ENCODE data around the gene PGAP6. TPM values are rescaled to one million over a fixed set of nuclear protein-coding genes. Genes with fewer than 3 reads are reported as not detected.
A peak's percentile ranks its signal among the peaks of the same experiment; 100 is the strongest.
"Not testable (repeated sequence)": the region's sequence is repeated elsewhere in the genome, so short reads cannot be mapped to it uniquely, and the experiment has no call there.

PGAP6 gene
- total and polyA plus RNA-seq, 2 of the 8 experiments (the other 6 are each of a cell fraction or from before 2014, with no cell fraction given) = 86.8 to 364 TPM

- not testable (repeated sequence) for H3K9me3 ChIP-seq (ENCODE audit: insufficient read depth in 2 of 2, low read depth in 1 of 2, low read length in 1 of 2); H3K23me2 ChIP-seq (ENCODE audit: low read depth, low read length); H2BK20ac ChIP-seq (ENCODE audit: low read length); H3K36me3 ChIP-seq (ENCODE audit: control insufficient read depth in 2 of 4, insufficient read depth in 4 of 4, low read length in 3 of 4); H4K91ac ChIP-seq (replicated peaks; ENCODE audit: insufficient read length, low read length); H2AFZ ChIP-seq (ENCODE audit: low read length); DNase-seq (ENCODE audit: low read depth in 1 of 2, low spot score in 2 of 2); H3K79me1 ChIP-seq (ENCODE audit: low read depth, low read length); H3K9ac ChIP-seq (replicated peaks in 1 of 4; ENCODE audit: extremely low read depth in 1 of 4, low read depth in 3 of 4, low read length in 3 of 4); H4K20me1 ChIP-seq (replicated peaks in 1 of 2; ENCODE audit: control insufficient read depth in 1 of 2, insufficient read depth in 2 of 2, low read length in 2 of 2); FAIRE-seq; H4K8ac ChIP-seq (ENCODE audit: extremely low read depth, insufficient read depth, low read length); H2AK5ac ChIP-seq (ENCODE audit: low read depth, low read length); H3K18ac ChIP-seq (ENCODE audit: extremely low read depth, low read length); H3K27me3 ChIP-seq (replicated peaks in 1 of 4; ENCODE audit: control insufficient read depth in 3 of 4, extremely low read depth in 1 of 4, insufficient read depth in 3 of 4, low read length in 3 of 4); H3K79me2 ChIP-seq (ENCODE audit: control insufficient read depth in 1 of 2, insufficient read depth in 2 of 2, low read length in 2 of 2); H4K5ac ChIP-seq (ENCODE audit: insufficient read length, low read depth, low read length); H3K14ac ChIP-seq (ENCODE audit: insufficient read length); H3K4me2 ChIP-seq (ENCODE audit: insufficient read depth in 1 of 2, low read depth in 2 of 2, low read length in 2 of 2); H2BK5ac ChIP-seq (ENCODE audit: low read depth, low read length); H2BK12ac ChIP-seq (ENCODE audit: low read depth, low read length); H3K4ac ChIP-seq (replicated peaks; ENCODE audit: insufficient read length, low read depth, low read length); H3K56ac ChIP-seq (replicated peaks; ENCODE audit: insufficient read length, low read depth, low read length); H3K23ac ChIP-seq (ENCODE audit: insufficient read length); H2BK120ac ChIP-seq (replicated peaks; ENCODE audit: low read depth, low read length); H3K4me3 ChIP-seq (ENCODE audit: extremely low read depth in 1 of 4, insufficient read depth in 2 of 4, low read depth in 3 of 4, low read length in 4 of 4); H3K27ac ChIP-seq (ENCODE audit: low read depth, low read length)
- CTCF ChIA-PET (ENCODE audit: partially characterized antibody) = interaction anchor here (0.6 to 1.6 kb wide), 7 partner anchors 20 to 294 kb away, joined by 3 to 6 read pairs (median 3); no protein-coding TSS in a partner anchor
- WGBS, 2 experiments (ENCODE audit: extremely low coverage in 1 of 2, insufficient coverage in 1 of 2, insufficient read length in 1 of 2, insufficient replicate concordance in 2 of 2, low coverage in 1 of 2, low lambda C conversion rate in 2 of 2, missing lambda C conversion rate in 1 of 2) = 90% methylated on average over 20 of the region's 20 CpGs; no CpG with 5 or more reads in 1 of the 2 experiments
- POLR2A ChIA-PET (ENCODE audit: partially characterized antibody) = interaction anchor here (0.7 to 7.3 kb wide), 4 partner anchors 10 to 1577 kb away, joined by 3 to 67 read pairs (median 4); partner anchors contain the start of genes NME4 and RPS2
- Histone ChIP-seq H2BK15ac (ENCODE audit: low read length) (0 out of 2 replicates have a peak overlapping the region, but pooled peaks have one; percentile 40), H3K4me1 (replicated peaks in 1 of 4; ENCODE audit: control insufficient read depth in 3 of 4, insufficient read depth in 4 of 4, low read length in 3 of 4) (peaks cover 3 to 11% (median 9%) of the 10 kb centered on the region in 4 experiments)
These were observed 6.2 kb upstream of the PGAP6 start for GRCh38 chr16:387761-388666.

Data from H1 (cell line).